DND-41 (cell line): Measurements from ENCODE around the gene ZER1.

ENCODE experiments used
- EZH2 ChIP-seq: IDR thresholded peaks from 3 replicates; pipeline ENCODE4 v1.6.1; 2012; ENCODE audit warnings: borderline replicate concordance, low read depth, mild to moderate bottlenecking, moderate library complexity, low read length, inconsistent platforms; ENCODE audit not compliant: severe bottlenecking
- TF ChIP-seq, protein P1 (sequence below): IDR thresholded peaks from 2 replicates; pipeline ENCODE4 v1.5.1; 2012; ENCODE audit warnings: borderline replicate concordance, low read length, moderate library complexity, mild to moderate bottlenecking; ENCODE audit not compliant: poor library complexity, severe bottlenecking; ENCODE audit errors: extremely low read depth

DNA sequence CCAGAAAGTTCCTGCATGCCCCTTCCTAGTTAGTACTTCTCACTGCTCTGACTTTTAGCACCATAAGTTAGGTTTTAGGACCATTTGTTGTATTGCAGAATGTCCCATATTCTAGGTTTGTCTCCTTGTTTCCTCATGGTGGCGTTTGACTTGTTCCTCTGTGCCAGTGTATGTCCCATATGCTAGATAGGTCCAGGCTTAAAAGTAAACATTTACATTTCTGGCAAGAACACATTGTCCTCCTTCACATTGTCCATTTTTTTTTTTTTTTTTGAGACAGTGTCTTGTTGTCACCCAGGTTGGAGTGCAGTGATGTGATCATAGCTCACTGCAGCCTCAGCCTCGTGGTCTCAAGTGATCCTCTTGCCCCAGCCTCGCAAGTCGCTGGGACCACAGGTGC lies 30.8 kb upstream of the ZER1 start:
- TF ChIP-seq, protein P1, sequence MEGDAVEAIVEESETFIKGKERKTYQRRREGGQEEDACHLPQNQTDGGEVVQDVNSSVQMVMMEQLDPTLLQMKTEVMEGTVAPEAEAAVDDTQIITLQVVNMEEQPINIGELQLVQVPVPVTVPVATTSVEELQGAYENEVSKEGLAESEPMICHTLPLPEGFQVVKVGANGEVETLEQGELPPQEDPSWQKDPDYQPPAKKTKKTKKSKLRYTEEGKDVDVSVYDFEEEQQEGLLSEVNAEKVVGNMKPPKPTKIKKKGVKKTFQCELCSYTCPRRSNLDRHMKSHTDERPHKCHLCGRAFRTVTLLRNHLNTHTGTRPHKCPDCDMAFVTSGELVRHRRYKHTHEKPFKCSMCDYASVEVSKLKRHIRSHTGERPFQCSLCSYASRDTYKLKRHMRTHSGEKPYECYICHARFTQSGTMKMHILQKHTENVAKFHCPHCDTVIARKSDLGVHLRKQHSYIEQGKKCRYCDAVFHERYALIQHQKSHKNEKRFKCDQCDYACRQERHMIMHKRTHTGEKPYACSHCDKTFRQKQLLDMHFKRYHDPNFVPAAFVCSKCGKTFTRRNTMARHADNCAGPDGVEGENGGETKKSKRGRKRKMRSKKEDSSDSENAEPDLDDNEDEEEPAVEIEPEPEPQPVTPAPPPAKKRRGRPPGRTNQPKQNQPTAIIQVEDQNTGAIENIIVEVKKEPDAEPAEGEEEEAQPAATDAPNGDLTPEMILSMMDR: no peak
- TF ChIP-seq EZH2: no peak
